Motor neuron (in vitro differentiated cells): ENCODE measurements around the gene C9orf152. TPM values are rescaled to one million over a fixed set of nuclear protein-coding genes. Genes with fewer than 3 reads are reported as not detected.
"Not testable (repeated sequence)": the region's sequence is repeated elsewhere in the genome, so short reads cannot be mapped to it uniquely, and the experiment has no call there.

Source experiments
- ATAC-seq, 8 experiments: fragments of 200-7000 bp; cut with Tn5 transposase; replicated peaks in 6 of 8; 2 replicates each; pipeline ENCODE4 v1.8.0; 2021; ENCODE audit warnings: mild to moderate bottlenecking in 8 of 8, moderate library complexity in 8 of 8
- H3K27ac ChIP-seq, 2 donors: fragments of 250-450 bp; sonication (Bioruptor Pico); 2 replicates each; pipeline ENCODE4 v1.9.0; 2021; ENCODE audit warnings: antibody characterized with exemption in 2 of 2, mild to moderate bottlenecking in 2 of 2, moderate library complexity in 1 of 2
- H3K4me1 ChIP-seq, 2 donors: fragments of 250-450 bp; sonication (Bioruptor Pico); replicated peaks in 1 of 2; 2 replicates each; pipeline ENCODE4 v1.6.1; 2021; ENCODE audit warnings: antibody characterized with exemption in 2 of 2, mild to moderate bottlenecking in 2 of 2, moderate library complexity in 1 of 2
- H3K4me3 ChIP-seq, 5 donors: fragments of 250-450 bp; sonication (Bioruptor Pico); 2 replicates each; pipeline ENCODE4 v1.9.0; 2021; ENCODE audit warnings: antibody characterized with exemption in 5 of 5, mild to moderate bottlenecking in 5 of 5, moderate library complexity in 4 of 5
- WGBS, 10 experiments: fragments of 450-650 bp; shearing (Covaris generic); methylation state at CpG; one replicate each; pipeline ENCODE4 v1.0.0; 2022; 5-methylcytosine and 5-hydroxymethylcytosine counted together
- in situ Hi-C, 9 experiments: fragments of 400-800 bp; cut with MboI; loops; one replicate each; pipeline ENCODE4 v1.15.0; 2021; ENCODE audit warnings: low sequenced_read_pairs in 9 of 9, low pct_unique_long_range_greater_than_20kb in 2 of 9; ENCODE audit not compliant: unreplicated experiment in 9 of 9
- total RNA-seq, 8 experiments: library from RNA; unstranded; fragments of 300-600 nt; gene quantifications; 2 replicates each; pipeline versions ENCODE4 v1.2.3 to v1.2.4, GENCODE V29; 2022

The C9orf152 gene, protein sequence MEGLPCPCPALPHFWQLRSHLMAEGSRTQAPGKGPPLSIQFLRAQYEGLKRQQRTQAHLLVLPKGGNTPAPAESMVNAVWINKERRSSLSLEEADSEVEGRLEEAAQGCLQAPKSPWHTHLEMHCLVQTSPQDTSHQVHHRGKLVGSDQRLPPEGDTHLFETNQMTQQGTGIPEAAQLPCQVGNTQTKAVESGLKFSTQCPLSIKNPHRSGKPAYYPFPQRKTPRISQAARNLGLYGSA
- 1 to 10 TPM in 2 of 8 experiments, under 1 TPM in 4, not detected in 2; 0.18 to 1.9 (median 0.73) TPM for total RNA-seq

DNA sequence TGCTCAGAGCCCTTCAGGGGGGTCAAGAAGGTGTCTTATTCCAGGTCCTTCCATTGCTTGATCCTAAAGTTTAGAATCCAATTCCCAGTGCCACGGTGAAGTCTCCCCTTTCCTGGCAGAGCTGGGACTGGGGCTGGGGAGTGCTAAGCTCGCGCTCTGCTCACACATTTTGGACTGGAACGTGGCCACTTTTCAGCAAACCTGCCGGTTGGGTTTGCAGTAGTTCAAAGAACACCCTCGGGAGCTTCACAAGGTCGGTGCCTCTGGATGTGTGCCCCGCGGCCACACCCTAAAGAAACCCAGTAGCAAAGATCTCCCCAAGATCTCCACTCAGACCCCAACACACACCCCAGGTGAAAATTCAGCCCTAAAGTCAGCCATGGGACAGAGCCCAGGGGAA, at the start of gene C9orf152:
C9orf152 (minus strand) TSS at position 129 of the 400 bp plus-strand sequence. CDS start 580 bp downstream, outside the sequence.
- Histone ChIP-seq H3K27ac (no peak within 1 kb of the TSS), H3K4me3 (no peak within 1 kb of the TSS), H3K4me1 (no peaks in the 10 kb centered on the region)
- in situ Hi-C loops = loop anchor here in 1 of 9 experiments (25.0 kb wide), 1 partner anchor 404 kb away; no protein-coding TSS in a partner anchor
- no peak for ATAC-seq
- WGBS, 10 experiments = 40 to 100% (median 69%) methylated on average over 1 to 9 of the region's 9 CpGs; no CpG with 5 or more reads in 6 of the 10 experiments

DNA sequence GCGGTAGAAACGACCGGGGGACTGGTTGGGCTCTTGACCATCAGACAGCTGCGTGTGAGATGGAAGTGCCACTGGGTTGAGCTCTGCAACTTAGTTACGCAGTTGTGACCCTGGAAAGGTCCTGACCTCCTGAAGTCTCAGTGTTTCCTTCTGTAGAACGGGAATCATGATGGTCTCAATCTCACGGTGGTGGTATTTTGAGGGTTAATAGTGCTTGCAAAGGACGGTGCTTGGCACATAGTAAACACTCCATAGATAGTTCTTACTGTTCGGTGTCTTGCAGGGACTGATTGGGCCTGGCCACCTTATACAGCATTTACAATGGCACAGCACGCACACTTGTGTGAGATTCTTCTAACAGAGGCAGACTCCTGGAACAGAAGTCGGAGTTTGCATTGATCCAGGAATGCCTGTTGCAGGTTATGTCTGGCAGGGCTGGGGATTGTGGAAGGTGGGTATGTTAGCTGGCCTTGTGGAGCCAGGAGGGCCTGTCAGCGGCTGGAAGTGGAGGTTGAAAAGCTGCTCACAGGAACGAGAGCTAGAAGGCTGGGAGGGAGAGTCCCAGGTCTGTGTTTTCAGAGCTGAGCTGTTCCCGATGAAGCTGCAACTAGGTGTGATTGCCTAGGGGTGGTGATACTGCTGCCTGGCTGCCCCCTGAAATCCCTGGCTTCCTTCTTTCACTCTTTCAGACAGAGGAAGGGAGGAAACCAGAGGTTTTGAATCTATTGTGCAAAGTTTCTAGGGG, 49.3 kb upstream of the C9orf152 start:
- Histone ChIP-seq H3K27ac (peak overlapping the region in 1 of 2 donors; percentile 55), H3K4me3 (peak overlapping the region; percentile 74 to 83 (median 78)), H3K4me1 (peaks cover 6 to 14% of the 10 kb centered on the region in 2 donors)
- in situ Hi-C loops = no loop called here
- 0 to 25% (median 13%) methylated on average over 1 to 7 of the region's 14 CpGs for WGBS, 10 experiments
- peak in 3 of 8 experiments; percentile 0 to 3 (median 0) for ATAC-seq

DNA sequence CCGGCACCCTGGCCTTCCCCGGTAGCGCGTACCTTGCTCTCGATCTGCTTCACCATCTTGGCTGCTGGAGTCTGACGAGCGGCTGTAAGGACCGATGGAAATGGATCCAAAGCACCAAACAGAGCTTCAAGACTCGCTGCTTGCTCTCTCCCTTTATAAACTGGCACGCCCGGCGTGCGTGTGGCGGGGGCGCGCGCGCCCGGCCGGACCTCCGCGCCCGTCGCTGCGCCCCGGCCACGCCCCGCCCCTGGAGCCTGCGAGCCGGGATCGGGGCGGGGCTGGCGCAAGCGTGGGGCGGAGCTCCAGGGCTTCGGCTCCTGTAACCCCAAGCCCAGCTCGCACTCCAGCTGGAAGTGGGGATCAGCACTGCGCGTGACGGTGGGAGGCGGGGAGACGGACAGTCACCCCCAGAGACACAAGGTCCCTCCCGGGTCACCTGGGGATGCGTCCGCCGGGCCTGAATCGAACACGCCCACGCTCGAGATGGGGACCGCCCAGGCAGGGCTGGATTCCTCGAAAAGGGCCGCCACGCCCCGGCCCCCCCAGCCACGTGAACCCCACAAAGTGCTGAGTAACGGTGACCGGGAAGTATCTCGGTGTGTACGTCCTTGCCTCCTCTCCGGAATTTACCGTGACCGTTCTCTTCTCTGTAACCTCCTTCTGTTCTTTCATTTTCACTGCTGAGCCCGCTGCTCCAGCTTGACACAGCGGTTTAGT, 48.6 kb upstream of the C9orf152 start, which contains the start of gene TXN:
TXN (minus strand) TSS at position 128 of the 717 bp plus-strand sequence; CDS start at position 56, 72 bp downstream.
- peak within 1 kb of the TSS; percentile 74 to 83 (median 78) for H3K4me3 ChIP-seq
- H3K27ac ChIP-seq = peak within 1 kb of the TSS; percentile 72 to 74
- in situ Hi-C loops = no loop called here
- peaks cover 6 to 14% of the 10 kb centered on the region in 2 donors for H3K4me1 ChIP-seq
- WGBS, 10 experiments = 0 to 10% methylated on average over 2 to 4 of the region's 65 CpGs; no CpG with 5 or more reads in 8 of the 10 experiments
- peak; percentile 59 to 88 (median 86) for ATAC-seq

DNA sequence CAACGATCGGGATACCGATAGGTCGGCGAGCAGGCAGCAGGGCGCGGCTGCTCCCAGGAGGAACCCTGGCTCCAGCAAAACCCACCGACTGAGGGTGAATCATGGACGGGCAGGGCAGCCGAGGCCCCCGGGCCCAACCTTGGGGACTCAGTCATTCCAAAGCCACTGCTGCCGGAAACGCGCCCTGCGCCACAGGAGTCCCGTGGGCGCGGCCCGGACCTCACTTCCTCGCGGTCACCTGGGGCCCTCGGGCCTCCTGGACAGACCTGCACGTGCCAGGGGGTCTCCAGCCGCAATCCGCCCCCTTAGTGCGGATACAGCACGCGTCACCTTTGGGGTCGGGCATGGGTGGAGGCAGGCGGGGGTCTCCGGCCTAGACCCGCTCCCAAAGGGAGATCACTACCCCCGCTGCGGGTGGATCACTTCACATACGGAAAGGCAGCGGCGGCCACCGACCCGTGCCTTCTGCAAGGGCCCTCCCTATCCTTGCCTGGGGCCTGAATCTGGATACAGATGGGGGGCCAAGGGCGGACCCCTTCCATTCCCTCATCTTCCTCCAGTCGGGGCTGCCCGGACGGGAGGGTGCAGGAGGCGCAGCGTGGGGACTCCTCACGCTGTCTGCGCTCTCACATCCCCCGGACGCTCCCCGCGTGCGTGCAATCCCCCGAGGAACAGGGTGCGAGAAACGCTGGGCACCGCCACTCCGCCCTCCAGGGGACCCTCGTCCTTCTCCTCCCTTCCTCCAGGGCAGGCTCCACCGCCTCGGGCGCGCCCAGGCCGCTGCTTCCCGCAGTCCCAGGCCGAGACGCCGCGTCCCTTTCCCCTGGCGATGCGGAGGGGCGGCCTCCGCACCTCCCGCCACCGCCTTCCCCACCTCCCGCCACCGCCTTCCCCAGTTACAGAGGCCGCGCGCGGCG, 47.8 kb upstream of the C9orf152 start:
- Histone ChIP-seq H3K4me3 (peak overlapping the region; percentile 74 to 83 (median 78)), H3K4me1 (peaks cover 6 to 14% of the 10 kb centered on the region in 2 donors), H3K27ac (peak overlapping the region; percentile 72 to 74)
- ATAC-seq = peak; percentile 4 to 51 (median 40)
- WGBS, 10 experiments = 0% methylated on average over 1 to 8 of the region's 81 CpGs; no CpG with 5 or more reads in 6 of the 10 experiments
- in situ Hi-C loops = no loop called here

DNA sequence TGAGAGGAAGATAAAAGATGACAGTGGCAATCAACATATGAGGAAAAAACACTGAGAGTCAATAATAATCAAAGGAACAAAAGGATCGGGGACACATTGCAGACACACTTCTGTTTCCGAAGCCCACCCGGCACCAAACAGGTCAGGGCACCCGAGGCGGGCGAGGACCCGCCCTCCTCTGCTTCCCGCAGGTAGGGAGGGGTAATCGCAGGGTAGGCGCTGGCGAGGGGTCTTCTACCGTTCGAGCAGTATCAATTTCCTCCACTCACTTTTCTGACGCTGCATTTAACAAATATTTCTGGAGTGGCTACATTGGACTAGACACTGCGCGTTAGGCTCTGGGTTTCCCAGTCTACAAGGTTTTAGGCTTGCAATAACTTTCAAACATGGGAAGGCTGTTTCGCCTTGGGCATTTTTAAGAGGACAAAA, 47.1 kb upstream of the C9orf152 start:
- Histone ChIP-seq H3K4me1 (peaks cover 6 to 14% of the 10 kb centered on the region in 2 donors), H3K4me3 (peak overlapping the region; percentile 74 to 83 (median 78)), H3K27ac (peak overlapping the region in 1 of 2 donors; percentile 72)
- in situ Hi-C loops = no loop called here
- 0 to 7% (median 3%) methylated on average over 2 to 14 of the region's 17 CpGs; no CpG with 5 or more reads in 4 of the 10 experiments for WGBS, 10 experiments
- ATAC-seq = no peak

DNA sequence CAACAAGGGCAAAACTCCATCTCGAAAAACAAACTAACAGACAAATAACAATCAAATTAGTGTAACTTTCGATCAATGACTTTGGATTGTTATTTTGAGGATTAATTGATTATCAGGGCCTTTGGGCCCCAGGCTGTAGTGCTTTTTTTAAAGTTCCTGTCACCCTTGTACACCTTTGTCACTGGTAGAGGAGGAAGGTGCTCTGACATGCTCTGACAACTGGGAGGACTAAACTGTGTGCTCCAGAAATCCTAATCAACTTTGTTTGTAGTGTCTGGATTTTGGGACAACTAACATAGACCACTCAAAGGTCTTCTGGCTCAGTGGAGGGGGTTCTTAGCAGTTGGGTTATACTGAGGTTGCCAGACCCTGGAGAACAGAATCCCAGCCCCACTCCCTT, 46.5 kb upstream of the C9orf152 start:
- ATAC-seq = no peak
- H3K27ac ChIP-seq = no peak overlapping the region
- H3K4me3 ChIP-seq = peak overlapping the region; percentile 74 to 83 (median 78)
- in situ Hi-C loops = no loop called here
- WGBS, 10 experiments = 0 to 71% (median 33%) methylated on average over 1 to 2 of the region's 2 CpGs; no CpG with 5 or more reads in 3 of the 10 experiments
- peaks cover 6 to 14% of the 10 kb centered on the region in 2 donors for H3K4me1 ChIP-seq

DNA sequence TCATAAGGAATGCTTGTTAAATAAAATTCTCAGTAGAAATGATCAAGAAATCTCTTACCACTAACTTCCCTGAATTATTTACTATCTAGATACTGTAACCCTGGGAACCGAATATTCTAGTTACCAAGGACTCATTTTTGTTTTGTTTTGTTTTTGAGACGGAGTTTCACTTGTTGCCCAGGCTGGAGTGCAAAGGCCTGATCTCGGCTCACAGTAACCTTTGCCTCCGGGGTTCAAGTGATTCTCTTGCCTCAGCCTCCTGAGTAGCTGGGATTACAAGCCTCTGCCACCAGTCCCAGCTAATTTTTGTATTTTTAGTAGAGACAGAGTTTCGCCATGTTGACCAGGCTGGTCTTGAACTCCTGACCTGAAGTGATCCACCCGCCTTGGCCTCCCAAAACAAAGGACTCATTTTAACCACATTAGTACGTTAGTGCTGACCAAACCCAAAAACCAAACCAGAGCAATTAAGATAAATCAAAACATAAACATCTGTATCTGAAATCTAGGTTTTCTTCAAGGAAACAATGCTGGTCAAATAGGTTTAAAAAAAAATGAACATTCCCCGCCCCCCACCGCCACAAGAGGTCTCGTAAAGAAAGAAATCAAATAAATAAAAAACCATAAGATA, 44.7 kb upstream of the C9orf152 start:
- 60 to 100% (median 83%) methylated on average over 4 to 10 of the region's 10 CpGs for WGBS, 10 experiments
- H3K4me3 ChIP-seq = no peak overlapping the region
- in situ Hi-C loops = no loop called here
- no peak overlapping the region for H3K27ac ChIP-seq
- peaks cover 6 to 14% of the 10 kb centered on the region in 2 donors for H3K4me1 ChIP-seq
- no peak for ATAC-seq

DNA sequence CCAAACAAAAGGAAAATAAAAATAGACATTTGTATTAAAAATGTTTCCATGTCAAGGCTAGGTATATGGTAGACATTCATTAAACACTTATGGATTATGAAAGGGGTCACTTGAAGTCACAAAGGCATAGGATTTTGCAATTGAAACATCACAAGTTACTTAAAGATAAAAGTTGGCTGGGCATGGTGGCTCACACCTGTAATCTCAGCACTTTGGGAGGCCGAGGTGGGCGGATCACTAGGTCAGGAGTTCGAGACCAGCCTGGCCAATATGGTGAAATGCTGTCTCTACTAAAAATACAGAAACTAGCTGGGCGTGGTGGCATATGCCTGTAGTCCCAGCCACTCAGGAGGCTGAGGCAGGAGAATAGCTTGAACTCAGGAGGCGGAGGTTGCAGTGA, 43.8 kb upstream of the C9orf152 start:
- H3K27ac ChIP-seq, in situ Hi-C loops, ATAC-seq, H3K4me3 ChIP-seq: not testable (repeated sequence)
- H3K4me1 ChIP-seq = peaks cover 6 to 14% of the 10 kb centered on the region in 2 donors
- 88 to 100% (median 100%) methylated on average over 2 to 5 of the region's 5 CpGs; no CpG with 5 or more reads in 1 of the 10 experiments for WGBS, 10 experiments

DNA sequence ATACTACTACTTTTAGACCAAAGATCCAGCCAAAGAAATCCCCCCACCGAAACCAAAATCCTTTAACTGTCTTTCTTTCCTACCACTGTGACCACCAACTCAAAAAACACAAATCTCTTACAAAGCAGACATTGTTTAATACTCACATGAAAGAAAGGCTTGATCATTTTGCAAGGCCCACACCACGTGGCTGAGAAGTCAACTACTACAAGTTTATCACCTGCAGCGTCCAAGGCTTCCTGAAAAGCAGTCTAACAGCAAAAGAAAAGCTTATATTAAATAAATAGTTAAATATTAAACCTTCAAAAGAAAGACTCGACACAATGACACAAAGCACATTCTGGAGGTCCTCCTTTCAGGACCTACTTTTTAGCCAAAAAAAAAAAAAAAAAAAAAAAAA, 43.3 kb upstream of the C9orf152 start:
- Histone ChIP-seq H3K4me1 (peaks cover 6 to 14% of the 10 kb centered on the region in 2 donors), H3K4me3 (no peak overlapping the region), H3K27ac (no peak overlapping the region)
- ATAC-seq = no peak
- 21 to 100% (median 46%) methylated on average over 1 to 4 of the region's 4 CpGs for WGBS, 10 experiments
- in situ Hi-C loops = no loop called here

DNA sequence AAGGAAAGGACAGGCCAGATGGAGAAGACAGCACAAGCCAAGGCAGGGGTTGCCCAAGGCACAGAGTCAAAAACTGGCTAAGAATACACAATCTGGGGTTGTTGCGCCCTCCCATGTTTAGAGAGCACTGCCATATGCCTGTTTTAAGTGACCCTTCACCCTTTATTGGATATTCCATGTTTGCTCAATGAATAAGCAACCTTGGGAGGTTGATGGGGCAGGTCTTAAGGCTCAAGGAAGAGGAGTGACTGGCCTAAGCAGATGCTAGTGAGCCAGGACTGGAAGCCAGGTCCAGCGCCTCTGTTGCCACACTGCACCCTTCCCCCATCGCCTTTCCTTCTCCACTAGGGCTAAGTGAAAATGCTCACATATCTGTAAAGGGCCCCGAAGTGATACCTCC, 41.6 kb upstream of the C9orf152 start:
- Histone ChIP-seq H3K27ac (no peak overlapping the region), H3K4me1 (peaks cover 6 to 11% of the 10 kb centered on the region in 2 donors), H3K4me3 (no peak overlapping the region)
- 83 to 100% (median 100%) methylated on average over 1 to 4 of the region's 4 CpGs; no CpG with 5 or more reads in 4 of the 10 experiments for WGBS, 10 experiments
- in situ Hi-C loops = no loop called here
- peak in 1 of 8 experiments; percentile 3 for ATAC-seq

DNA sequence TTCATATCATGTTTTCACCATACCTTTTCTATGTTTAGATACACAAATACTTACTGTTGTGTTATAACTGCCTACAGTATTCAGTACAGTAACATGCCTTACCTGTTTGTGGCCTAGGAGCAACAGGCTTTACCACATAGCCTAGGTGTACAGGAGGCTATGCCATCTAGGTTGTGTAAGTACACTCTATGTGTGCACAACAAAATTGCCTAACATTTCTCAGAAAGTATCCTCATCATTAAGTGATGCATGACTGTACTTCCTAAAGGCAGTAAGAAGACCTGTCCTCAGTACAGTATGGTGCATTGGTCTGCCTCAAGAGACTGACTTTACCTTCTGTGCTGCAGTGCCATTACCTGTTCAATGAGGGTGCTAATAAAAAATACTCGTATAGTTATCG, 40.4 kb upstream of the C9orf152 start:
- in situ Hi-C loops = no loop called here
- H3K27ac ChIP-seq = no peak overlapping the region
- H3K4me3 ChIP-seq = no peak overlapping the region
- 80 to 100% (median 100%) methylated on average over 1 to 2 of the region's 2 CpGs; no CpG with 5 or more reads in 4 of the 10 experiments for WGBS, 10 experiments
- no peaks in the 10 kb centered on the region for H3K4me1 ChIP-seq
- no peak for ATAC-seq
